Endothelial cell of umbilical vein (primary cell): ENCODE results near the gene USHBP1.

ENCODE experiments used
- EZH2 ChIP-seq: IDR thresholded peaks from 2 replicates; pipeline ENCODE4 v1.6.1; 2012; ENCODE audit warnings: borderline replicate concordance, low read depth, mild to moderate bottlenecking, moderate library complexity, low read length, inconsistent platforms; ENCODE audit not compliant: severe bottlenecking
- FOS ChIP-seq: IDR thresholded peaks from 2 replicates; pipeline ENCODE4 v1.6.1; 2011; ENCODE audit warnings: mild to moderate bottlenecking, low read length, moderate library complexity, borderline replicate concordance; ENCODE audit not compliant: insufficient read depth
- POLR2A ChIP-seq: IDR thresholded peaks from 2 replicates; pipeline ENCODE4 v1.6.1; 2012; ENCODE audit warnings: low read depth, mild to moderate bottlenecking, control low read depth, low read length
- POLR2AphosphoS5 ChIP-seq: IDR thresholded peaks from 2 replicates; pipeline ENCODE4 v1.6.1; 2012; ENCODE audit warnings: low read depth, mild to moderate bottlenecking, control low read depth, low read length, moderate library complexity; ENCODE audit not compliant: insufficient read depth
- TF ChIP-seq, protein P1 (sequence below), 2 donors: IDR thresholded peaks; 1 replicate in 1 of 2; 2 replicates in 1 of 2; pipeline ENCODE4 v1.5.1; 2011; ENCODE audit warnings: low read length in 2 of 2, mild to moderate bottlenecking in 2 of 2, moderate library complexity in 2 of 2, control low read depth in 1 of 2, inconsistent platforms in 1 of 2, low read depth in 1 of 2; ENCODE audit not compliant: insufficient read depth in 1 of 2; ENCODE audit errors: extremely low read depth in 1 of 2

DNA sequence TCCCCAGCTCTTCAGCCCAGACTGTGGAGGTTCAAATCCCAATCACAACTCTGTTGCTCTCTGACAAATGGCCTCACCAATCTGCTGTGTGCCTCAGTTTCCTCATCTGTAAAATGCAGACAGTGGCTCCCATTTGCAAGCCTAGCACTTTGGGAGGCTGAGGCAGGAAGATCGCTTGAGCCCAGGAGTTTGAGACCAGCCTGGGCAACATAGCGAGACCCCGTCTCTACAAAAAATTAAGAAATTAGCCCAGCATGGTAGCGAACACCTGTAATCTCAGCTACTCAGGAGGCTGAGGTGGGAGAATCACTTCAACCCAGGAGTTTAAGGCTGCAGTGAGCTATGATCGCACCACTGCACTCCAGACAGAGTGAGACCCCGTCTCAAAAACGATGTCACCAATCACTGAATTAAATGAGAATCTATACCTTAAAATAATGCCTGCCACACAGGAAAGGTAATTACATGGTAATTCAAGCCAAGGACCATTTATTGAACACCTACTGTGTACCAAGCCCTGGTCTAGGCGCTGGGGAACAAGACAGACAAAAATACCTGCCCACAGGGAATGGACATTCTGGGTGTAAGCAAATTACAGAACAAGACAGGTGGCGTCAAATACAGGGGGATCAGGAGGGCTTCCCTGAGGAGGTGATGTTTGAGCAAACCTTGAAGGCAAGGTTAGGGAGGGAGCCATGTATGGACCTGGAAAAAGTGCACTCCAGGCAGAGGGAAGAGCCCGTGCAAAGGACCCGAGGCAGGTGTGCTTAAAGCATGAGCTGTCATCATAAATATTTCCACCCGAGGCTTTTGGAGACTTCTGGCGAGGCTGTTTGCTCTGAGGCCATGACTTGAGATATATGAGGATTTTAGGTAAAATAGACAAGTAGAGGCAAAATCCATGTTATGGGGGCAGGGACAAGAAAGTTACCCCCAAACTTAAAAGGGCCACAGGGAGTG lies 26.5 kb downstream of the USHBP1 start:
- TF ChIP-seq, protein P1, sequence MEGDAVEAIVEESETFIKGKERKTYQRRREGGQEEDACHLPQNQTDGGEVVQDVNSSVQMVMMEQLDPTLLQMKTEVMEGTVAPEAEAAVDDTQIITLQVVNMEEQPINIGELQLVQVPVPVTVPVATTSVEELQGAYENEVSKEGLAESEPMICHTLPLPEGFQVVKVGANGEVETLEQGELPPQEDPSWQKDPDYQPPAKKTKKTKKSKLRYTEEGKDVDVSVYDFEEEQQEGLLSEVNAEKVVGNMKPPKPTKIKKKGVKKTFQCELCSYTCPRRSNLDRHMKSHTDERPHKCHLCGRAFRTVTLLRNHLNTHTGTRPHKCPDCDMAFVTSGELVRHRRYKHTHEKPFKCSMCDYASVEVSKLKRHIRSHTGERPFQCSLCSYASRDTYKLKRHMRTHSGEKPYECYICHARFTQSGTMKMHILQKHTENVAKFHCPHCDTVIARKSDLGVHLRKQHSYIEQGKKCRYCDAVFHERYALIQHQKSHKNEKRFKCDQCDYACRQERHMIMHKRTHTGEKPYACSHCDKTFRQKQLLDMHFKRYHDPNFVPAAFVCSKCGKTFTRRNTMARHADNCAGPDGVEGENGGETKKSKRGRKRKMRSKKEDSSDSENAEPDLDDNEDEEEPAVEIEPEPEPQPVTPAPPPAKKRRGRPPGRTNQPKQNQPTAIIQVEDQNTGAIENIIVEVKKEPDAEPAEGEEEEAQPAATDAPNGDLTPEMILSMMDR (IDR thresholded peaks at IDR 0.05; ENCODE audit: extremely low read depth in 1 of 2, insufficient read depth in 1 of 2, low read depth in 1 of 2, low read length in 2 of 2): no peak
- TF ChIP-seq EZH2: no peak
- no peak for TF ChIP-seq FOS
- TF ChIP-seq POLR2AphosphoS5: no peak
- no peak for TF ChIP-seq POLR2A
